H1 (cell line): ENCODE results near the gene CHST8. TPM values are rescaled to one million over a fixed set of nuclear protein-coding genes. Genes with fewer than 3 reads are reported as not detected.

Experiments
- CTCF ChIA-PET: fragments of 300-600 bp; sonication (Branson Sonifier 250); formaldehyde crosslinking; loops from one replicate; lab custom pipeline; 2021; ENCODE audit not compliant: partially characterized antibody; lab: Charles Lee
- POLR2A ChIA-PET: fragments of 300-600 bp; sonication (Branson Sonifier 250); formaldehyde crosslinking; loops from one replicate; lab custom pipeline; 2021; ENCODE audit warnings: inconsistent platforms; ENCODE audit not compliant: partially characterized antibody; lab: Charles Lee
- DNase-seq, 2 experiments: peaks; one replicate each; pipeline versions ENCODE4 v3.0.0 to v3.0.0-alpha.2; 2010 to 2022; ENCODE audit warnings: low spot score in 2 of 2, low read depth in 1 of 2, mixed read lengths in 1 of 2
- FAIRE-seq: peaks from 2 replicates; lab custom pipeline; 2011; peaks lifted over from hg19 to GRCh38; lab: Jason Lieb, UNC
- H2AFZ ChIP-seq: 2 replicates; pipeline ENCODE4 v1.8.1; 2012; ENCODE audit warnings: low read length, inconsistent platforms
- H2AK5ac ChIP-seq: 2 replicates; pipeline ENCODE4 v1.6.1; 2013; ENCODE audit warnings: low read depth, low read length
- H2BK120ac ChIP-seq: replicated peaks from 2 replicates; pipeline ENCODE3; 2013; ENCODE audit warnings: low read depth, low read length, inconsistent platforms
- H2BK12ac ChIP-seq: 2 replicates; pipeline ENCODE4 v1.6.1; 2013; ENCODE audit warnings: low read depth, low read length
- H2BK15ac ChIP-seq: 2 replicates; pipeline ENCODE4 v1.6.1; 2013; ENCODE audit warnings: low read length
- H2BK20ac ChIP-seq: 2 replicates; pipeline ENCODE4 v1.6.1; 2013; ENCODE audit warnings: low read length
- H2BK5ac ChIP-seq: 2 replicates; pipeline ENCODE4 v1.6.1; 2013; ENCODE audit warnings: low read depth, low read length
- H3K14ac ChIP-seq: 2 replicates; pipeline ENCODE4 v1.6.1; 2013; ENCODE audit warnings: inconsistent platforms; ENCODE audit not compliant: insufficient read length
- H3K18ac ChIP-seq: 2 replicates; pipeline ENCODE4 v1.6.1; 2013; ENCODE audit warnings: low read length; ENCODE audit errors: extremely low read depth
- H3K23ac ChIP-seq: 2 replicates; pipeline ENCODE4 v1.6.1; 2013; ENCODE audit warnings: inconsistent platforms; ENCODE audit not compliant: insufficient read length
- H3K23me2 ChIP-seq: 2 replicates; pipeline ENCODE4 v1.6.1; 2013; ENCODE audit warnings: low read depth, low read length
- H3K27ac ChIP-seq: 2 replicates; pipeline ENCODE4 v1.6.1; 2011; ENCODE audit warnings: low read depth, low read length, inconsistent platforms
- H3K27me3 ChIP-seq, 4 experiments: replicated peaks in 1 of 4; 1 replicate in 1 of 4; 2 replicates in 3 of 4; pipeline versions ENCODE4 v1.6.1 to v1.8.1; 2011 to 2013; ENCODE audit warnings: low read length in 3 of 4, mild to moderate bottlenecking in 3 of 4, inconsistent platforms in 2 of 4, mixed read lengths in 2 of 4, moderate library complexity in 1 of 4; ENCODE audit not compliant: control insufficient read depth in 3 of 4, insufficient read depth in 3 of 4; ENCODE audit errors: extremely low read depth in 1 of 4
- H3K36me3 ChIP-seq, 4 experiments: 2 replicates each; pipeline versions ENCODE4 v1.6.1 to v1.8.1; 2011 to 2013; ENCODE audit warnings: mild to moderate bottlenecking in 4 of 4, low read length in 3 of 4, moderate library complexity in 2 of 4, control low read depth in 1 of 4, inconsistent platforms in 1 of 4; ENCODE audit not compliant: insufficient read depth in 4 of 4, control insufficient read depth in 2 of 4
- H3K4ac ChIP-seq: replicated peaks from 2 replicates; pipeline ENCODE3; 2013; ENCODE audit warnings: low read length, low read depth, mixed read lengths, inconsistent platforms; ENCODE audit not compliant: insufficient read length
- H3K4me1 ChIP-seq, 4 experiments: replicated peaks in 1 of 4; 1 replicate in 1 of 4; 2 replicates in 3 of 4; pipeline versions ENCODE4 v1.6.1 to v1.8.1; 2011 to 2013; ENCODE audit warnings: low read length in 3 of 4, inconsistent platforms in 2 of 4, mixed read lengths in 1 of 4; ENCODE audit not compliant: insufficient read depth in 4 of 4, control insufficient read depth in 3 of 4
- H3K4me2 ChIP-seq, 2 experiments: 2 replicates each; pipeline versions ENCODE4 v1.6.1 to v1.8.1; 2011 to 2013; ENCODE audit warnings: low read depth in 2 of 2, low read length in 2 of 2, control low read depth in 1 of 2, inconsistent platforms in 1 of 2, mild to moderate bottlenecking in 1 of 2; ENCODE audit not compliant: insufficient read depth in 1 of 2
- H3K4me3 ChIP-seq, 4 experiments: fragments of 200-600, 300-600 bp in 1 of 4; sonication (generic), shearing (Covaris generic), sonication (Bioruptor Twin) in 1 of 4; 2 replicates each; pipeline versions ENCODE4 v1.5.1 to v1.8.1; 2011 to 2016; ENCODE audit warnings: low read length in 4 of 4, low read depth in 3 of 4, control low read depth in 2 of 4, inconsistent platforms in 2 of 4, mild to moderate bottlenecking in 2 of 4, mixed read lengths in 1 of 4, moderate library complexity in 1 of 4; ENCODE audit not compliant: insufficient read depth in 2 of 4; ENCODE audit errors: extremely low read depth in 1 of 4
- H3K56ac ChIP-seq: replicated peaks from 2 replicates; pipeline ENCODE3; 2013; ENCODE audit warnings: low read depth, mild to moderate bottlenecking, mixed read lengths, low read length, inconsistent platforms; ENCODE audit not compliant: insufficient read length
- H3K79me1 ChIP-seq: 2 replicates; pipeline ENCODE4 v1.6.1; 2013; ENCODE audit warnings: low read depth, low read length, control low read depth
- H3K79me2 ChIP-seq, 2 experiments: 2 replicates each; pipeline versions ENCODE4 v1.6.1 to v1.8.1; 2012 to 2013; ENCODE audit warnings: low read length in 2 of 2, mild to moderate bottlenecking in 2 of 2, inconsistent platforms in 1 of 2; ENCODE audit not compliant: insufficient read depth in 2 of 2, control insufficient read depth in 1 of 2
- H3K9ac ChIP-seq, 4 experiments: replicated peaks in 1 of 4; 1 replicate in 1 of 4; 2 replicates in 3 of 4; pipeline versions ENCODE4 v1.6.1 to v1.8.1; 2011 to 2013; ENCODE audit warnings: low read depth in 3 of 4, low read length in 3 of 4, control low read depth in 2 of 4, mild to moderate bottlenecking in 2 of 4, moderate library complexity in 2 of 4, inconsistent platforms in 1 of 4; ENCODE audit errors: extremely low read depth in 1 of 4
- H3K9me3 ChIP-seq, 2 experiments: 2 replicates each; pipeline versions ENCODE4 v1.6.1 to v1.8.1; 2012 to 2013; ENCODE audit warnings: mild to moderate bottlenecking in 2 of 2, moderate library complexity in 2 of 2, control low read depth in 1 of 2, inconsistent platforms in 1 of 2, low read depth in 1 of 2, low read length in 1 of 2, mixed read lengths in 1 of 2; ENCODE audit not compliant: insufficient read depth in 2 of 2
- H4K20me1 ChIP-seq, 2 experiments: replicated peaks in 1 of 2; 2 replicates each; pipeline versions ENCODE3 to v1.8.1; 2011 to 2013; ENCODE audit warnings: inconsistent platforms in 2 of 2, low read length in 2 of 2, mild to moderate bottlenecking in 1 of 2; ENCODE audit not compliant: insufficient read depth in 2 of 2, control insufficient read depth in 1 of 2
- H4K5ac ChIP-seq: 2 replicates; pipeline ENCODE4 v1.6.1; 2013; ENCODE audit warnings: low read length, low read depth, mixed read lengths, inconsistent platforms; ENCODE audit not compliant: insufficient read length
- H4K8ac ChIP-seq: 2 replicates; pipeline ENCODE4 v1.8.0; 2013; ENCODE audit warnings: mild to moderate bottlenecking, moderate library complexity, low read length, inconsistent platforms; ENCODE audit not compliant: insufficient read depth; ENCODE audit errors: extremely low read depth
- H4K91ac ChIP-seq: replicated peaks from 2 replicates; pipeline ENCODE3; 2013; ENCODE audit warnings: low read length, mixed read lengths, inconsistent platforms; ENCODE audit not compliant: insufficient read length
- SP4 ChIP-seq: IDR thresholded peaks from 2 replicates; pipeline ENCODE4 v1.6.1; 2012; ENCODE audit warnings: low read length, inconsistent platforms
- WGBS, 2 experiments: shearing (Covaris generic) in 1 of 2; methylation state at CpG; one replicate each; pipeline versions ENCODE4 v1.1.6 to v1.1.7; 2013 to 2015; ENCODE audit warnings: low lambda C conversion rate in 2 of 2, mixed read lengths in 2 of 2, inconsistent platforms in 1 of 2, low coverage in 1 of 2, missing lambda C conversion rate in 1 of 2; ENCODE audit not compliant: insufficient replicate concordance in 2 of 2, insufficient coverage in 1 of 2, insufficient read length in 1 of 2; ENCODE audit errors: extremely low coverage in 1 of 2, missing lambda C conversion rate in 1 of 2; 5-methylcytosine and 5-hydroxymethylcytosine counted together
- polyA plus RNA-seq, 7 experiments: library from polyadenylated mRNA; depleted of rRNA in 3 of 7; stranded (reverse) in 5 of 7; unstranded in 2 of 7; fragments of >200 nt in 5 of 7; fragments of 200-250 nt in 2 of 7; gene quantifications; 1 replicate in 5 of 7; 2 replicates in 1 of 7; 4 replicates in 1 of 7; pipeline versions ENCODE4 v1.2.1 to v1.2.3, GENCODE V29; 2011 to 2013; ENCODE audit warnings: missing spikeins in 2 of 7, mixed read lengths in 2 of 7
- total RNA-seq: library from RNA; stranded (reverse); fragmentation: NEBNext Ultra II Directional; extraction: Animal tissue kit (Norgen Biotek cat#: 25700); gene quantifications from 2 replicates; pipeline ENCODE4 v1.2.1, GENCODE V29; 2021

Gene CHST8
- total and polyA plus RNA-seq, 2 of the 8 experiments (the other 6 are each of a cell fraction or from before 2014, with no cell fraction given), result 10.8 to 28.2 TPM

DNA sequence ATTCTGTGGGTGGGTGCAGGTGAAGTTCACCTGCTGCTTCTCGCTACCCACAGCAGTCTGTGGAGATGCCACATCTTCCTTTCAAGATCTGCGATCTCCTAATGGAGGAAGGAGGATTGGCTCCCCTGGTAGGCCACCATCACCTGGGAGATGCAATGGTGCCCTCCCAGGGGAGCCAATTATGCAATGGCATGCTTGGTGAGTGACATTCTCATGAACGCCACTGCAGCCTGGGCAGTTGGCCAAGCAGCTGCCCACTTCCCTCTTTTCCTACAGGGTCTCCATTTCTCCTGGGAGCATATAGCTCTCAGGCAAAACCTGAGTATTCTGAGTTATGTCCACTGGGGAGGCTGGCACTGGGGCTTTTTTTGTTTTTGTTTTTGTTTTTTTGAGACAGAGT, 91.4 kb downstream of the CHST8 start:
- H3K14ac ChIP-seq, result no peak overlapping the region
- H4K20me1 ChIP-seq, result peaks cover 0 to 2% of the 10 kb centered on the region in 2 experiments
- no peak overlapping the region for H3K9ac ChIP-seq
- no peaks in the 10 kb centered on the region for H3K27me3 ChIP-seq
- no peak overlapping the region for H2BK120ac ChIP-seq
- no peak overlapping the region for H4K5ac ChIP-seq
- H4K91ac ChIP-seq, result no peak overlapping the region
- CTCF ChIA-PET, result interaction anchor here (1.0 kb wide), 1 partner anchor 27 kb away, joined by 4 read pairs; no protein-coding TSS in a partner anchor
- H3K79me1 ChIP-seq, result no peaks in the 10 kb centered on the region; the same call in 1 of the 2 replicates
- FAIRE-seq (no peak), DNase-seq (no peak)
- no peak overlapping the region for H3K4me2 ChIP-seq
- H2AFZ ChIP-seq, result no peak overlapping the region
- no peak overlapping the region for H2BK5ac ChIP-seq
- no peak overlapping the region for H2BK12ac ChIP-seq
- WGBS, 2 experiments, result 100% methylated on average over 3 of the region's 3 CpGs; no CpG with 5 or more reads in 1 of the 2 experiments
- no peak for TF ChIP-seq SP4
- H3K56ac ChIP-seq, result no peak overlapping the region
- no peak overlapping the region for H3K4me3 ChIP-seq
- no peaks in the 10 kb centered on the region for H3K23me2 ChIP-seq
- no peaks in the 10 kb centered on the region for H3K79me2 ChIP-seq
- no peak overlapping the region for H3K4ac ChIP-seq
- peaks cover 1 to 5% (median 3%) of the 10 kb centered on the region in 4 experiments; a peak in 3 of 7 replicates for H3K4me1 ChIP-seq
- no peak overlapping the region for H3K18ac ChIP-seq
- H3K9me3 ChIP-seq, result no peaks in the 10 kb centered on the region
- H3K27ac ChIP-seq, result no peak overlapping the region
- no peak overlapping the region for H2BK15ac ChIP-seq
- H2BK20ac ChIP-seq, result no peak overlapping the region
- no peaks in the 10 kb centered on the region for H3K36me3 ChIP-seq
- POLR2A ChIA-PET, result interaction anchor here (0.6 kb wide), 1 partner anchor 36 kb away, joined by 5 read pairs; no protein-coding TSS in a partner anchor
- H3K23ac ChIP-seq, result no peak overlapping the region
- H2AK5ac ChIP-seq, result no peak overlapping the region
- no peak overlapping the region for H4K8ac ChIP-seq
